Adrenal gland (tissue), 5 donors: Measurements from ENCODE around the gene NXNL1.

Experiments used
- POLR2A ChIP-seq, 2 donors: fragments of 450-650 bp; IDR thresholded peaks; one replicate each; pipeline ENCODE4 v1.6.1; 2017; ENCODE audit warnings: antibody characterized with exemption in 2 of 2, mild to moderate bottlenecking in 2 of 2, moderate library complexity in 1 of 2
- TF ChIP-seq, protein P1 (sequence below), 6 experiments: fragments of 450-650 bp in 4 of 6; fragments of 200-600 bp in 2 of 6; sonication (generic) in 1 of 6; IDR thresholded peaks; 1 replicate in 5 of 6; 2 replicates in 1 of 6; pipeline versions ENCODE4 v1.5.1 to v1.8.0; 2016 to 2021; ENCODE audit warnings: antibody characterized with exemption in 6 of 6, mild to moderate bottlenecking in 2 of 6, moderate library complexity in 1 of 6
- donor health status: DM: no; HTN: no; CAD: no.

GRCh38 chr19:17418710-17419109, 42.0 kb downstream of the NXNL1 start:
- TF ChIP-seq, protein P1, sequence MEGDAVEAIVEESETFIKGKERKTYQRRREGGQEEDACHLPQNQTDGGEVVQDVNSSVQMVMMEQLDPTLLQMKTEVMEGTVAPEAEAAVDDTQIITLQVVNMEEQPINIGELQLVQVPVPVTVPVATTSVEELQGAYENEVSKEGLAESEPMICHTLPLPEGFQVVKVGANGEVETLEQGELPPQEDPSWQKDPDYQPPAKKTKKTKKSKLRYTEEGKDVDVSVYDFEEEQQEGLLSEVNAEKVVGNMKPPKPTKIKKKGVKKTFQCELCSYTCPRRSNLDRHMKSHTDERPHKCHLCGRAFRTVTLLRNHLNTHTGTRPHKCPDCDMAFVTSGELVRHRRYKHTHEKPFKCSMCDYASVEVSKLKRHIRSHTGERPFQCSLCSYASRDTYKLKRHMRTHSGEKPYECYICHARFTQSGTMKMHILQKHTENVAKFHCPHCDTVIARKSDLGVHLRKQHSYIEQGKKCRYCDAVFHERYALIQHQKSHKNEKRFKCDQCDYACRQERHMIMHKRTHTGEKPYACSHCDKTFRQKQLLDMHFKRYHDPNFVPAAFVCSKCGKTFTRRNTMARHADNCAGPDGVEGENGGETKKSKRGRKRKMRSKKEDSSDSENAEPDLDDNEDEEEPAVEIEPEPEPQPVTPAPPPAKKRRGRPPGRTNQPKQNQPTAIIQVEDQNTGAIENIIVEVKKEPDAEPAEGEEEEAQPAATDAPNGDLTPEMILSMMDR (IDR thresholded peaks at IDR 0.05), result no peak
- no peak for TF ChIP-seq POLR2A (IDR thresholded peaks at IDR 0.05)
